ENCODE measurements around the gene TRIM67. TPM values are rescaled to one million over a fixed set of nuclear protein-coding genes. Genes with fewer than 3 reads are reported as not detected.
"Not testable (repeated sequence)": the region's sequence is repeated elsewhere in the genome, so short reads cannot be mapped to it uniquely, and the experiment has no call there.

Gene TRIM67
- total RNA-seq, 1 donor from 2014 or later, result not detected

- H3K36me3 ChIP-seq (ENCODE audit: control insufficient read depth, insufficient read depth, low read length), result no peaks in the 10 kb centered on the region
- DNase-seq (ENCODE audit: low read depth) (no peak), FAIRE-seq (no peak)
- peaks cover 3% of the 10 kb centered on the region for H3K27me3 ChIP-seq (ENCODE audit: control insufficient read depth, insufficient read depth, low read length)
- no peak for TF ChIP-seq CTCF (IDR thresholded peaks at IDR 0.05; ENCODE audit: insufficient read depth, low read length, severe bottlenecking)
- no peak overlapping the region for H3K4me3 ChIP-seq (ENCODE audit: low read depth, low read length)
These were observed 10.0 kb upstream of the TRIM67 start for GRCh38 chr1:231151811-231152210.

- H3K27me3 ChIP-seq (ENCODE audit: control insufficient read depth, insufficient read depth, low read length), result peaks cover 1% of the 10 kb centered on the region
- no peak for TF ChIP-seq CTCF (IDR thresholded peaks at IDR 0.05; ENCODE audit: insufficient read depth, low read length, severe bottlenecking)
- peak; percentile 34 for DNase-seq (ENCODE audit: low read depth)
- H3K36me3 ChIP-seq (ENCODE audit: control insufficient read depth, insufficient read depth, low read length), result no peaks in the 10 kb centered on the region
- FAIRE-seq, result no peak
- no peak overlapping the region for H3K4me3 ChIP-seq (ENCODE audit: low read depth, low read length)
These were observed 8.1 kb upstream of the TRIM67 start for GRCh38 chr1:231153726-231154125.

- H3K27me3 ChIP-seq (ENCODE audit: control insufficient read depth, insufficient read depth, low read length), result peaks cover 9% of the 10 kb centered on the region
- DNase-seq (ENCODE audit: low read depth) (no peak), FAIRE-seq (no peak)
- no peak overlapping the region for H3K4me3 ChIP-seq (ENCODE audit: low read depth, low read length)
- H3K36me3 ChIP-seq (ENCODE audit: control insufficient read depth, insufficient read depth, low read length), result no peaks in the 10 kb centered on the region
- TF ChIP-seq CTCF (IDR thresholded peaks at IDR 0.05; ENCODE audit: insufficient read depth, low read length, severe bottlenecking), result no peak
These were observed 6.0 kb upstream of the TRIM67 start for GRCh38 chr1:231155808-231156207.

GRCh38 chr1:231157311-231157710, 4.5 kb upstream of the TRIM67 start:
- TF ChIP-seq CTCF (IDR thresholded peaks at IDR 0.05; ENCODE audit: insufficient read depth, low read length, severe bottlenecking), result no peak
- no peaks in the 10 kb centered on the region for H3K36me3 ChIP-seq (ENCODE audit: control insufficient read depth, insufficient read depth, low read length)
- DNase-seq (ENCODE audit: low read depth) (no peak), FAIRE-seq (no peak)
- no peak overlapping the region for H3K4me3 ChIP-seq (ENCODE audit: low read depth, low read length)
- H3K27me3 ChIP-seq (ENCODE audit: control insufficient read depth, insufficient read depth, low read length), result peaks cover 17% of the 10 kb centered on the region

- H3K4me3 ChIP-seq (ENCODE audit: low read depth, low read length); H3K36me3 ChIP-seq (ENCODE audit: control insufficient read depth, insufficient read depth, low read length); FAIRE-seq; DNase-seq (ENCODE audit: low read depth): not testable (repeated sequence)
- H3K27me3 ChIP-seq (ENCODE audit: control insufficient read depth, insufficient read depth, low read length), result peaks cover 24% of the 10 kb centered on the region
These were observed 3.7 kb upstream of the TRIM67 start for GRCh38 chr1:231158141-231158540.

- Histone ChIP-seq H3K27me3 (ENCODE audit: control insufficient read depth, insufficient read depth, low read length) (peaks cover 34% of the 10 kb centered on the region), H3K36me3 (ENCODE audit: control insufficient read depth, insufficient read depth, low read length) (no peaks in the 10 kb centered on the region), H3K4me3 (ENCODE audit: low read depth, low read length) (no peak overlapping the region)
- TF ChIP-seq CTCF (IDR thresholded peaks at IDR 0.05; ENCODE audit: insufficient read depth, low read length, severe bottlenecking), result no peak
- DNase-seq (ENCODE audit: low read depth), result no peak
- no peak for FAIRE-seq
These were observed 2.5 kb upstream of the TRIM67 start for GRCh38 chr1:231159202-231159962.

Data from bronchial epithelial cell (primary cell).